ENCODE results near the gene ARID1A.
"Not testable (repeated sequence)": the region's sequence is repeated elsewhere in the genome, so short reads cannot be mapped to it uniquely, and the experiment has no call there.

Gene ARID1A

DNA sequence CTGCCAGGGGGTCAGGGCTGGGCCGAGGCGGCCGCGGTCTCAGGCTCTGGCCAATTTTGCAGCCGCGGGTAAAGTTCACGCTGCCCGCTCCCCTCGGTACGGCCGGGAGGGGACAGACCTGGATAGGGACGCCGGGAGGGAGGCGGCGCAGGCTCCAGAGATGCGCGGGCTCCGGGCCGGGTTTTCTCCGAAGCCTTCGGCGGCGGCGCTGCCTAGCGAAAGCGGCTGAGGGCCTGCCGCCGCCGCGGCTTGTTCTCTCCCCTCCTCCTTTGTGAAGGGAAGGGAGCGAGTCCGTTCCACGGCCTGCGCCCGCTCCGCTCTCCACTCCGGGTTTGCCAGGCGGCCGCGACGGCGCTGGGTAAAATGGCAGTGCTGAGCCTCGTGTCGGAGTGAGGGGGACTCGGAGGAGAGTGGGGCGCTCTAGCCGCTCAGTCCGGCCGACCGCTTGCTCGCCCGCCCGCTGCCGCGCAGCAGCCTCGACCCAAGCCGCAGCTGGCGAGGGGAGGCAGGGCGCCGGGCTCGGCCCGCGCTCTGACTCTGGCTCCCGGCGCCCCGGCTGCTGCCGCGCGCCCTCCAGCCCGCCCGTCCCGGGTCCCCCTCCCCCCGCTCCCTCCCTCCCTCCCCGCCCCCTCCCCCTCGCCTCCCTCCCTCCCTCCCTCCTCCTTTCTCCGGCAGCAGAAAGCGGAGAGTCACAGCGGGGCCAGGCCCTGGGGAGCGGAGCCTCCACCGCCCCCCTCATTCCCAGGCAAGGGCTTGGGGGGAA lies at the start of gene ARID1A:
Gene ARID1A (plus strand): TSS at position 660 of the 763 bp plus-strand sequence. CDS start 389 bp downstream, outside the sequence.
- DNase-seq (ENCODE audit: low read depth in 2 of 2) = peak; percentile 88 to 92

- DNase-seq (ENCODE audit: low read depth in 2 of 2) = no peak
Observed at GRCh38 chr1:26664802-26665201, 31.0 kb upstream of the ARID1A start.

DNA sequence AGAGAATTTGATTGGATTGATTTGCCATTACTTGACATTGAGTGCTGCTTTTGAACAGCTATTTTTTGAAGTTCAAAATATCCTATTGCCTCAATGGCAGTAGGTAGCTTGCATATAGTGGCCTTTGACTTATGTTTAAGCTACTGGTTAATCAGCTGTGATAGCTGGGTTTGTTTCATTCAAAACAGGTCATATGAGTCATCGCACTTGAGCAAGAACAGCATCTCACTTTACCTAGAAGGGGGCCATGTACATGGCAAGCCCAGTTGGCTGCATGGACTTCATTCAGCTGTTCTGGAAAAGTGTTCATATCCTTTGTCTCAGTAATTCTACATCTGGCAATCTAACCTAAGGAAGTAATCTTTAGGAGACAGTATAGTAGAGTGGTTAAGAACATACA lies 29.0 kb upstream of the ARID1A start:
- no peak for DNase-seq (ENCODE audit: low read depth in 2 of 2)

- DNase-seq (ENCODE audit: low read depth in 2 of 2) = not testable (repeated sequence)
Observed at GRCh38 chr1:26668106-26668786, 27.6 kb upstream of the ARID1A start.

- peak in 1 of 2 donors; percentile 11 for DNase-seq (ENCODE audit: low read depth in 2 of 2)
Observed at GRCh38 chr1:26677306-26678115, 18.3 kb upstream of the ARID1A start.

GRCh38 chr1:26684763-26685508 lies 10.9 kb upstream of the ARID1A start:
- no peak for DNase-seq (ENCODE audit: low read depth in 2 of 2)

DNA sequence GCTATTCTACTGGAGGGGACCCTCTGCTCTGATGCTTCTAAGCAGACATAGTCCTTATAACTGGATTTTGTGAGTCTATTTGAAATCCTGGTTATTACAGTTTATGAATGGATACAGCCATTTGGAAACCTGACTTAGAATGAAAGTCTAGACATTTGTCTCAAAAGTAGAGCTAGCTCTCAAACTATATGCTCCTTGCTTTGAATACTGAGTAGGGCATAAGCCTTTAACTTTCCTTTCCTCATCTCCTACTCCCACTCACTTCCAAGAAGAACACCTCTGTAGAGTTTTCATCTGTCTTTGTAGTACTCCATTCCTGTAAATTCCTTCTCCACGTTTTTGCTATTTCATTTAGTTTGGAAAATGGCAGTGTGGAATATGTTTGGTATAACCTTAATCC lies 9.0 kb upstream of the ARID1A start:
- DNase-seq (ENCODE audit: low read depth in 2 of 2) = no peak

GRCh38 chr1:26689504-26689903 lies 6.3 kb upstream of the ARID1A start:
- no peak for DNase-seq (ENCODE audit: low read depth in 2 of 2)

DNA sequence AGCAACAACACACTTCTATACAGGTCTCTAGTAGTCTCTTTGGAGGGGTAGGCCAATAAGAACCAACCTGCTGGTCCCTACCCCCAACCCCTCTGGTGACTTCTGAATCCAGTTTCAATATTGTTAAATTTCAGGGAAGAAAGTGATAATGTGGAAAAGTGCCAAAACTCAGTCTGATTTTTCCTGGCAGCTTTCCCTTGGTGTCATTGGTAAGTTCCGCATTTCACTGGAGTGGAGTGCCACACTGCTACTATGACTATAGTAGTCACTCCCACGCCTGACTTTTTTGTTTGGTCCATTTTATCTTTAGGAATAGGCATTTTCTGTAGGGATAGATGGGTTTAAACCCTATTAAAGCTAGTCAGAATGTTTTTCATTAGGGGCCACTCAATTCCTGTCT lies 5.7 kb upstream of the ARID1A start:
- DNase-seq (ENCODE audit: low read depth in 2 of 2) = no peak

GRCh38 chr1:26690576-26691031 lies 5.2 kb upstream of the ARID1A start:
- no peak for DNase-seq (ENCODE audit: low read depth in 2 of 2)

DNA sequence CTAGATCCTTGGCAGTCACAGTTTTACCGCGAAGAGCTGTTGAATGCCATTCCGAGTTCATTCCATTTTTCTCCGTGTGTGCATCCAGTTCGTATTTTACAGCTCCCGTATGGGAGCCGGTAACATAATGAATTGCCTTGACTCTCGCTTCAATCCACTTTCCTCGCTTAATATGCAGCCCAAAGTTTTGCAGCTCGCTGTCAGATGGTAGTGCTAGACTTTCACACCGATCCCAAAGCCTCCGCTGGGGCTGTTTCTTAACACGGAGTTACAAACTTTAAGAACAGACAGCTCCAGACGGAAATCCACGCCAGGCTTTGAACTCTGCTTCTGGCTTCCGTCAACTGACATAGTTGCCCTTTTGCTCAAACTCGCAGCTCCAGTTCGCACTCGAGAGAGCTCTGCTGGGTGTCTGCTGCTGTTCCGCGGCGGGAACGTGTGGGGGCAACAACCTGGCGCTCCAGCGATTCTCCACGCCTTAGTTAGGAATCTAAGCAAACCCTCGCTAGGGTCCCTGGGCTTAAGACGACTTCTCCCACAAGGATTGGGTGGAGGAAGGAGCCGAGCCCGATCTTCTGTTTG lies 3.5 kb upstream of the ARID1A start:
- peak; percentile 48 to 60 for DNase-seq (ENCODE audit: low read depth in 2 of 2)

GRCh38 chr1:26692793-26693490 lies 2.9 kb upstream of the ARID1A start:
- peak; percentile 68 to 78 for DNase-seq (ENCODE audit: low read depth in 2 of 2)

DNA sequence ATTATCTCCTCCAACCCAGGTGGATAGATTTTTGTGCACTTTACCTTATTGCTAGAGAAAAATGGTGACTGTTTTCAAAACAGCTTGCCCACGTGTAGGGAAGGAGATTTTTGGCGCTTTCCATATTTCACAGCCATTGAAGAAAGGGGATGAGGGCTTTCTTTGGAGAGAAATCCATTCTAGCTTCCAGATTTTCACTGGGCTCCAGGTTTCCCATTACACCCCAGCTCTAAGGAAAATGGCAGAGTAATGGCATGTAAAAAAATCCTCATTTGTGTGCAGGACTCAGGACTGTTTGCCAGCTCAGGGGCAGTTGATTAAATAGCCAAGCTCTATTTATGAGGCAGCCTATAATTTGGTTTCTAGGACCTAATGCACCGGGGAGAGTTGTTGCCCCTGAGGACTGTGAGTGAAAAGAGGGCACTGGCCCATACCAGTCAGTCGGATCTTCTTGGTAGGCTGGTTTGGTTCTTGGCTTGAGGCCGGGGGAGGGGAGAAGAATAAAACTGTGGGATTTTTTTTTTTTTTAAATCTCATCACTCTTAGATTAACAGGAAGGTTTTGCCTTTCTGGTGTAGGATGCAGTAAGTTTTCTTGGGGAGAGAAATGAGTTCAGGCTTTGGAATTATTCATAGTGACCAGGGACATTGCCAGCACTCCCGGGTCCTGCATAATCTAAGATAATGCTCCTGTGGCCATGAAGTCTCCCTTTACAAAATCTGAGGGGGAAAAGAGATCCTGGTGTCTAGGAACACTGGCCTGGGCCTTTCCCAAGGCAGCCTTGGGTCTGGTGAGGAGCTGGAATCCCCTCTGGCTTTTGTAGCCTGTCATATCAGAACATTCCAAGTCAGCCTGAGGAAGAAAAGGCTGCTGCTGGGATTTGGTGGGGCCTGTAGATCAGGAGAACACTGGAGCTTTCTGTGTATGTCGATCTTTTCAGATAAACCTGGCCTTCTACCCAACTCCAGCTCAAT lies 1.9 kb upstream of the ARID1A start:
- DNase-seq (ENCODE audit: low read depth in 2 of 2) = no peak

DNA sequence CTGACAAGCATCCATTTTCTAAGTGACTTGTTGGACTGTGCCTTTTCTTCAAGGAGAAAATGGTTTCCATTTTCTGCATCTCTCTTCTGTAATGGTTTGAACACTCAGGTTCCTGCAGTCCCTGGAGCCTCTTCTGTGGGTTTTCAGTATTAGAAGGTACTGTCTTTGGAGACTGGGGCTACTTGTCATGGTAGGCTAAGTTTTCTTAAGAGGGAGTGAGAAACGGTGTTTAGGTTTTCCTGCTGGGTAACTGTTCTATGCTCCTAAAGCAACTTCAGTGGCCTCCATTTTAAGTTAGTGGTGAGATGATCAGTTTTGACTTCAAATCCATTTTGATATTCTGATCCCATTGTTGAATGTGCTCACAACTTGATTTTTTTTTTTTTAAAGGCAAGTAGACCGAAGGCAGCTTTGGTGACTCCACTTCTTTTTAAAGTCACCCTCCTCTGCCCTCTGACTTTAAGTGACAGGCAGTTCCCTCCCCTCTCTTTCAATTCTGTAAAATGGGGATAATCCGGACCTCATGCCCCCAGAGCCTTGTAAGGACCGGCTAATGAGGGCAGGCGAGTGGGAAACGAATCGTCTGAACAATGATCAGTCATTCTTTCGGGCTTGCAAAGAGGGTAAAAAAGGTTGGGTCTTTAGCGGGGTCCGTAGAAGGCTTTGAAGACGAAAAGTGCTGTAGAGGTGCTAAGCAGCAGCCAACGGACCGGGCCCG lies 1.0 kb upstream of the ARID1A start:
- DNase-seq (ENCODE audit: low read depth in 2 of 2) = no peak

DNA sequence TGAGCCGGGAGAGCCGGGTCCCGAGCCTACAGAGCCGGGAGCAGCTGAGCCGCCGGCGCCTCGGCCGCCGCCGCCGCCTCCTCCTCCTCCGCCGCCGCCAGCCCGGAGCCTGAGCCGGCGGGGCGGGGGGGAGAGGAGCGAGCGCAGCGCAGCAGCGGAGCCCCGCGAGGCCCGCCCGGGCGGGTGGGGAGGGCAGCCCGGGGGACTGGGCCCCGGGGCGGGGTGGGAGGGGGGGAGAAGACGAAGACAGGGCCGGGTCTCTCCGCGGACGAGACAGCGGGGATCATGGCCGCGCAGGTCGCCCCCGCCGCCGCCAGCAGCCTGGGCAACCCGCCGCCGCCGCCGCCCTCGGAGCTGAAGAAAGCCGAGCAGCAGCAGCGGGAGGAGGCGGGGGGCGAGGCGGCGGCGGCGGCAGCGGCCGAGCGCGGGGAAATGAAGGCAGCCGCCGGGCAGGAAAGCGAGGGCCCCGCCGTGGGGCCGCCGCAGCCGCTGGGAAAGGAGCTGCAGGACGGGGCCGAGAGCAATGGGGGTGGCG lies 371 bp downstream of the ARID1A start:
- DNase-seq (ENCODE audit: low read depth in 2 of 2) = no peak

- DNase-seq (ENCODE audit: low read depth in 2 of 2) = peak; percentile 76 to 79
Observed at GRCh38 chr1:26696654-26697430, 1.0 kb downstream of the ARID1A start.

- no peak for DNase-seq (ENCODE audit: low read depth in 2 of 2)
Observed at GRCh38 chr1:26697431-26697977, 1.7 kb downstream of the ARID1A start.
